Measurements from ENCODE around the gene CACNB2. TPM values are rescaled to one million over a fixed set of nuclear protein-coding genes. Genes with fewer than 3 reads are reported as not detected.

CACNB2 gene
- total RNA-seq, 1 donor from 2014 or later = 3.5 TPM

DNA sequence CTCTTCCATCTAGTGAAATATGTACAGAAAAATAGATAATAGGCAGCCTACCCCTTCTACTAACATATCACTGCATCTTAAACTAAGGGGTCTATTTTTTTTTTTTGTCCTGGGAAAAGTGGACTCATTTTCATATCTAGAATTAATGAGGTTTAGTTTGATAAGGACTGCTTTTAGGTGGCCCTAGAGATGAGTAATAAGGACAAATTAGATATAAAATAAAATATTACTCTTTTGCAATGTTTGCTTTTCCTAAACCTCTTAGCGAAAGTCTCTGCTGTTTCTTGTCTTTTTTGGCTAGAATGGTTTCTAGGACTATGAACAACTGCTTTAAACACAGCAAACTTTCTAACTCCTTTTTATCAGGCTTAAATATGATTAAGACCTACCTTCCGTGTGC, 83.7 kb downstream of the CACNB2 start:
- no peaks in the 10 kb centered on the region for H3F3A ChIP-seq (ENCODE audit: low read depth)
- H3K4me3 Mint-ChIP-seq = no peak overlapping the region
- peak overlapping the region; percentile 68 for H2AFZ ChIP-seq (replicated peaks)
- H3K4me1 Mint-ChIP-seq = peaks cover 6% of the 10 kb centered on the region
- DNase-seq (ENCODE audit: low spot score) = no peak
- no peaks in the 10 kb centered on the region for H3K79me2 ChIP-seq (ENCODE audit: low read depth)
- no peak overlapping the region for H3K9ac ChIP-seq
- no peak overlapping the region for H3K27ac ChIP-seq
- no peaks in the 10 kb centered on the region for H3K27me3 ChIP-seq
- H3K36me3 Mint-ChIP-seq = no peaks in the 10 kb centered on the region
- H3K4me3 ChIP-seq = no peak overlapping the region
- H3K27ac Mint-ChIP-seq = no peak overlapping the region
- H3K9me3 Mint-ChIP-seq = no peaks in the 10 kb centered on the region
- no peaks in the 10 kb centered on the region for H4K20me1 ChIP-seq (ENCODE audit: low read depth)
- TF ChIP-seq EZH2phosphoT487 (IDR thresholded peaks at IDR 0.05) (no peak), EZH2 (IDR thresholded peaks at IDR 0.05) (no peak)
- TF ChIP-seq, protein P1, sequence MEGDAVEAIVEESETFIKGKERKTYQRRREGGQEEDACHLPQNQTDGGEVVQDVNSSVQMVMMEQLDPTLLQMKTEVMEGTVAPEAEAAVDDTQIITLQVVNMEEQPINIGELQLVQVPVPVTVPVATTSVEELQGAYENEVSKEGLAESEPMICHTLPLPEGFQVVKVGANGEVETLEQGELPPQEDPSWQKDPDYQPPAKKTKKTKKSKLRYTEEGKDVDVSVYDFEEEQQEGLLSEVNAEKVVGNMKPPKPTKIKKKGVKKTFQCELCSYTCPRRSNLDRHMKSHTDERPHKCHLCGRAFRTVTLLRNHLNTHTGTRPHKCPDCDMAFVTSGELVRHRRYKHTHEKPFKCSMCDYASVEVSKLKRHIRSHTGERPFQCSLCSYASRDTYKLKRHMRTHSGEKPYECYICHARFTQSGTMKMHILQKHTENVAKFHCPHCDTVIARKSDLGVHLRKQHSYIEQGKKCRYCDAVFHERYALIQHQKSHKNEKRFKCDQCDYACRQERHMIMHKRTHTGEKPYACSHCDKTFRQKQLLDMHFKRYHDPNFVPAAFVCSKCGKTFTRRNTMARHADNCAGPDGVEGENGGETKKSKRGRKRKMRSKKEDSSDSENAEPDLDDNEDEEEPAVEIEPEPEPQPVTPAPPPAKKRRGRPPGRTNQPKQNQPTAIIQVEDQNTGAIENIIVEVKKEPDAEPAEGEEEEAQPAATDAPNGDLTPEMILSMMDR (IDR thresholded peaks at IDR 0.05) = no peak
- peaks cover 9% of the 10 kb centered on the region for H3K4me1 ChIP-seq
- no peaks in the 10 kb centered on the region for H3K36me3 ChIP-seq
- H3K27me3 Mint-ChIP-seq (ENCODE audit: insufficient read depth, low read depth) = peaks cover 10% of the 10 kb centered on the region
- no peaks in the 10 kb centered on the region for H3K9me3 ChIP-seq (ENCODE audit: low read depth)
- no peak overlapping the region for H3K4me2 ChIP-seq

DNA sequence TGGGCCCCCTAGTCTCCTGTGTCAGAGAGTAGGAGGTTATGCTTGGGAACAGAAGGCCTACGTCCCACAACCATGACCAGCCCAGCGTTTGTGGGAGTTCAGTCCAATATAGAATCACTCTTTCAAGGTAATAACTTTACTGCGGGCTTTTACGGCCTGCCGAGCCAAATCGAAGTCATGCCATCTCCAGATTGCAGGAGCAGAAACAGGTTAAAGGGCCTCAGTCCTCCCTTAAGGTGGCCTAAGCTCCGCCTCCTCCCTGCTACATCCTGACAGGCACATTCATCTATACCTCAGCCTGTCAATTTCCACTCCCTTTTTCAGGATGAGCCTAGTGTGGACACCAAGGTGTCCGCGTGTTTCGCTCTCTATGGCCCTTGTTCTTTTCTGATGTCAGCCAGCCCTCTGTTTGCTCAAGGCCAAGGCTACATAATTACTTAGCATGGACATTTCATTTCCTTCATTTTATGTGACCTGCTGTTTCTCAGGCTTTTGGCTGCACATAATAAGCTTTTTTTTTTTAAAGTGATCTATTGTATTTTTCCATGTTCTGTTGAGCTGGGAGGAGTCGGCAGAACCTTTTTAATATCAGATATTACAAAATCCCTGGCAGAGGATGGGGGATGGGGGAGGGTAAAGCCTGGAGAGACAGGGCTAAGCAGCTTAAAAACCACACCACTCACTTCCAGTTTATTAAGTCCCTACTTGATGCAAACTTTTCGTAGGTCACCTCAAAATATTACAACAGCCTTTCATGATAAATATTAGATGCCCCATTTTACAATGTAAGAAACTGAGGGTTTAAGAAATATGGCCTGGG, 84.6 kb downstream of the CACNB2 start:
- Histone ChIP-seq H3K27ac (no peak overlapping the region), H4K20me1 (ENCODE audit: low read depth) (no peaks in the 10 kb centered on the region), H3K9ac (no peak overlapping the region), H3K4me3 (no peak overlapping the region), H3F3A (ENCODE audit: low read depth) (no peaks in the 10 kb centered on the region), H3K4me1 (peaks cover 9% of the 10 kb centered on the region), H3K79me2 (ENCODE audit: low read depth) (no peaks in the 10 kb centered on the region), H2AFZ (replicated peaks) (peak overlapping the region; percentile 68), H3K36me3 (no peaks in the 10 kb centered on the region), H3K27me3 (no peaks in the 10 kb centered on the region), H3K9me3 (ENCODE audit: low read depth) (no peaks in the 10 kb centered on the region), H3K4me2 (no peak overlapping the region)
- TF ChIP-seq, protein P1 (IDR thresholded peaks at IDR 0.05) = no peak
- TF ChIP-seq EZH2phosphoT487 (IDR thresholded peaks at IDR 0.05) = no peak
- no peak for TF ChIP-seq EZH2 (IDR thresholded peaks at IDR 0.05)
- Mint-ChIP-seq H3K36me3 (no peaks in the 10 kb centered on the region), H3K27me3 (ENCODE audit: insufficient read depth, low read depth) (peaks cover 10% of the 10 kb centered on the region), H3K27ac (no peak overlapping the region), H3K4me1 (peaks cover 6% of the 10 kb centered on the region), H3K9me3 (no peaks in the 10 kb centered on the region), H3K4me3 (no peak overlapping the region)
- DNase-seq (ENCODE audit: low spot score) = peak; percentile 18

DNA sequence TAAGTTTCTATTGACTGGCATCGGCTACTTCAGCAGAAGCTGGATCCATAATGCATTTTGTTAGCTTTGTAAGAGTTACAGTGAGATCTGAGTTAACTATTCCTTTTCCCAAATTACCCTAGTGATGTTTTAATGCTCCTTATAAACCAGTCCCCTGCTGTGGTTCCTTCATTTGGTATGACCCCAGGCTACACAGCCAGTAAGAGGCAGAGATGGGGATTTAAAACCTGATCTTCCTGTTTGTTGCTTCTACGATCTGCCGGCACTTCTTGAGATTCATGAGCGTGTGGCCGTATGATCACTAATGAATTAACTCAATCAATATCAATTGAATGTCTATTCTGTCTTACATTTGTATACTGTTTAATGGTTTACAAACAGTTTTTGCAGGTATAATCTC, 86.1 kb downstream of the CACNB2 start:
- Histone ChIP-seq H4K20me1 (ENCODE audit: low read depth) (no peaks in the 10 kb centered on the region), H3K27me3 (no peaks in the 10 kb centered on the region), H3K9me3 (ENCODE audit: low read depth) (no peaks in the 10 kb centered on the region), H3K4me3 (no peak overlapping the region), H2AFZ (replicated peaks) (no peak overlapping the region), H3K9ac (no peak overlapping the region), H3K4me1 (peaks cover 9% of the 10 kb centered on the region), H3K79me2 (ENCODE audit: low read depth) (no peaks in the 10 kb centered on the region), H3K4me2 (no peak overlapping the region), H3K27ac (no peak overlapping the region), H3F3A (ENCODE audit: low read depth) (peaks cover 5% of the 10 kb centered on the region), H3K36me3 (no peaks in the 10 kb centered on the region)
- Mint-ChIP-seq H3K27ac (no peak overlapping the region), H3K9me3 (no peaks in the 10 kb centered on the region), H3K4me3 (no peak overlapping the region), H3K27me3 (ENCODE audit: insufficient read depth, low read depth) (peaks cover 7% of the 10 kb centered on the region), H3K4me1 (peaks cover 7% of the 10 kb centered on the region), H3K36me3 (no peaks in the 10 kb centered on the region)
- no peak for DNase-seq (ENCODE audit: low spot score)
- no peak for TF ChIP-seq EZH2 (IDR thresholded peaks at IDR 0.05)
- TF ChIP-seq, protein P1 (IDR thresholded peaks at IDR 0.05) = no peak
- TF ChIP-seq EZH2phosphoT487 (IDR thresholded peaks at IDR 0.05) = no peak

Data from neural progenitor cell (in vitro differentiated cells).